BJ (cell line): Measurements from ENCODE around the gene DNAH14. TPM values are rescaled to one million over a fixed set of nuclear protein-coding genes. Genes with fewer than 3 reads are reported as not detected.
"Not testable (repeated sequence)": the region's sequence is repeated elsewhere in the genome, so short reads cannot be mapped to it uniquely, and the experiment has no call there.

Experiments
- CTCF ChIA-PET: fragments of 350-600 bp; formaldehyde crosslinking; extraction: SDS; loops from one replicate; lab custom pipeline; 2021; ENCODE audit warnings: antibody characterized with exemption, inconsistent platforms; lab: Yijun Ruan, JAX
- POLR2A ChIA-PET: fragments of 300-600 bp; sonication (Branson Sonifier 250); formaldehyde crosslinking; extraction: SDS; loops from one replicate; lab custom pipeline; 2021; ENCODE audit warnings: antibody characterized with exemption; lab: Charles Lee
- DNase-seq: peaks from one replicate; pipeline ENCODE4 v3.0.0-alpha.2; 2011; ENCODE audit warnings: low read depth
- H3K27me3 ChIP-seq: 2 replicates; pipeline ENCODE4 v1.6.0; 2011; ENCODE audit warnings: low read length; ENCODE audit not compliant: control insufficient read depth, insufficient read depth
- H3K36me3 ChIP-seq: 2 replicates; pipeline ENCODE4 v1.5.1; 2011; ENCODE audit warnings: low read length; ENCODE audit not compliant: control insufficient read depth, insufficient read depth
- H3K4me3 ChIP-seq: 2 replicates; pipeline ENCODE4 v1.5.1; 2011; ENCODE audit warnings: low read depth, mild to moderate bottlenecking, control low read depth, low read length
- polyA plus RNA-seq: library from polyadenylated mRNA; depleted of rRNA; stranded (reverse); fragments of >200 nt; gene quantifications from 2 replicates; pipeline ENCODE4 v1.2.3, GENCODE V29; 2011
- TF ChIP-seq, protein P1 (sequence below): IDR thresholded peaks from 2 replicates; pipeline ENCODE4 v1.5.1; 2011; ENCODE audit warnings: low read depth, mild to moderate bottlenecking, control low read depth, inconsistent platforms, low read length, moderate library complexity; ENCODE audit not compliant: insufficient read depth

Gene DNAH14
- polyA plus RNA-seq, 1 experiment = 1.6 TPM

DNA sequence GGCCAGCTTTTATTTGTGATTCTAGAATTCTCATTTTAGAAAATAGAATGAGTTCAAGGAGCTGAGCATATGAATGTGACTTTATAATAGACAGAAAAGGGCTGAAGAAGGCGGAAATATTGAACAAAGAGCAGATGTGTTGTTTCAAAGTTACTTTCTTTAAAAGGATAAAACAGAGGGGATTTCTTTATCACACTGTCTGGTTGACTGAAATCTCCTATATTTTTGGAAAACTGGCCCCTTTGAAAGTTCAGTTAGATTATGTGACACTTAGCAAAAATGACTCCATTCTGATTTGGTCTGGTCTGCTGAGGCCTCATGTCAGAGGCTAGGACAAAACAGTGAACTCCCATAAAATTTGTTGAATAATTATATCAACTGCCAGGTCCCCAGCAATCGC is 46.4 kb upstream of the DNAH14 start:
- no peak for DNase-seq
- Histone ChIP-seq H3K4me3 (no peak overlapping the region), H3K27me3 (no peaks in the 10 kb centered on the region; the same call in 1 of the 2 replicates), H3K36me3 (no peaks in the 10 kb centered on the region)
- CTCF ChIA-PET = no interaction called here
- TF ChIP-seq, protein P1, sequence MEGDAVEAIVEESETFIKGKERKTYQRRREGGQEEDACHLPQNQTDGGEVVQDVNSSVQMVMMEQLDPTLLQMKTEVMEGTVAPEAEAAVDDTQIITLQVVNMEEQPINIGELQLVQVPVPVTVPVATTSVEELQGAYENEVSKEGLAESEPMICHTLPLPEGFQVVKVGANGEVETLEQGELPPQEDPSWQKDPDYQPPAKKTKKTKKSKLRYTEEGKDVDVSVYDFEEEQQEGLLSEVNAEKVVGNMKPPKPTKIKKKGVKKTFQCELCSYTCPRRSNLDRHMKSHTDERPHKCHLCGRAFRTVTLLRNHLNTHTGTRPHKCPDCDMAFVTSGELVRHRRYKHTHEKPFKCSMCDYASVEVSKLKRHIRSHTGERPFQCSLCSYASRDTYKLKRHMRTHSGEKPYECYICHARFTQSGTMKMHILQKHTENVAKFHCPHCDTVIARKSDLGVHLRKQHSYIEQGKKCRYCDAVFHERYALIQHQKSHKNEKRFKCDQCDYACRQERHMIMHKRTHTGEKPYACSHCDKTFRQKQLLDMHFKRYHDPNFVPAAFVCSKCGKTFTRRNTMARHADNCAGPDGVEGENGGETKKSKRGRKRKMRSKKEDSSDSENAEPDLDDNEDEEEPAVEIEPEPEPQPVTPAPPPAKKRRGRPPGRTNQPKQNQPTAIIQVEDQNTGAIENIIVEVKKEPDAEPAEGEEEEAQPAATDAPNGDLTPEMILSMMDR = no peak
- POLR2A ChIA-PET = no interaction called here

DNA sequence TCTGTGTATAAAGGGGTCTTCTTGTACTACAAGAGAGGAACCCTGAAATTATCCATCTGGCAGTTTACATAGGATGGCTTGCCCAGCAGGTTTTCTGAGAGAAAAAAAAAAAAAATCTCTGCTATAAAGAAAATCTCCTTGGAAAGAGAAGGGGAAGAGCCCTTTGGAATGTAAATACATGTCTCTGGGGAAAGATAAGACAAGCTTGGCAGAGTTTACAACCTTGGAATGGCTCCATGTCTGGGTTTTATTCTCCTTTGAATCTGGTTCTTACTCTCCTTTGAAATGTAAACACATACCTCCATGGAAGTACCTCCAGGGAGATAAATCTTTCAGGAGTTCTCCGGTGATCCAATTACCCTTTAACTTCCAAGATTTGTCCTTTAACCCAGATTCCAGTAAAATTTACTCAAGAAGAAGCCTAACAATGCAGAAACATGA is 45.1 kb upstream of the DNAH14 start:
- H3K36me3 ChIP-seq = no peaks in the 10 kb centered on the region
- ChIA-PET CTCF (interaction anchor here (0.6 kb wide), 1 partner anchor 161 kb away, joined by 6 read pairs; no protein-coding TSS in a partner anchor), POLR2A (no interaction called here)
- no peaks in the 10 kb centered on the region; the same call in 1 of the 2 replicates for H3K27me3 ChIP-seq
- no peak overlapping the region for H3K4me3 ChIP-seq
- DNase-seq = no peak
- TF ChIP-seq, protein P1 = no peak

DNA sequence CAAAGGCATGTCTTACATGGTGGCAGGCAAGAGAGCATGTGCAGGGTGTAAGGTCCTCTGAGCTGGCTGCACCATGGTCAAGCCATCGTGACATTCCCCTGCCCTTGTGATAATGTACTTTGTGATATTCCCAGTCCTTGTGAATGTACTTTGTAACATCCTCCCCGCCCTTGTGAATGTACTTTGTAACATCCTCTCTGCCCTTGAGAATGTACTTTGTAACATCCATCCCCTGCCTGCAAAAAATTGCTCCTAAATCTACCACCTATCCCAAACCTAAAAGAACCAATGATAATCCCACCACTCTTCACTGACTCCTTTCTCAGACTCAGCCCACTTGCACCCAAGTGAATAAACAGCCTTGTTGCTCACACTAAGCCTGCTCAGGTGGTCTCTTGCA is 44.1 kb upstream of the DNAH14 start:
- H3K36me3 ChIP-seq, POLR2A ChIA-PET, H3K4me3 ChIP-seq, DNase-seq, CTCF ChIA-PET, H3K27me3 ChIP-seq: not testable (repeated sequence)

DNA sequence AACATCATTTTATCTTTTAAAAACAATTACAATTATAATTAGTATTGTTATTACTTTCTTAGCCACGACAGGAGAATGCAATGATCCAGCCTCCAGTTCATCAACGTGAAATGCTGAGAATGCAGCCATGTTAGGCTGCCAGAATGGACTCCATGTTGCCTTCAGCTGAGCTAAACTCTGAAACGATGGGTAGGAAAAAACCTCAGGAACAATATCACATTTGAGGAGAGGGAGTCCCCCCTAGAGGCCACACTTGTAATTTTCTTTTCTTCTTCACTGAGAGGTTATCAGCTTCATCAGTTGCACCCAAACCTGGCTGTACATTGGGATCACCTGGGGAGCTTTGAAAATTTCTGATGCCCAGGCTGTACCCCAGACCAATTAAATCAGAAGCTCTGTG is 34.6 kb upstream of the DNAH14 start:
- Histone ChIP-seq H3K36me3 (no peaks in the 10 kb centered on the region), H3K27me3 (0 out of 2 replicates have a peak, but pooled peaks cover 3% of the 10 kb centered on the region), H3K4me3 (no peak overlapping the region)
- CTCF ChIA-PET = interaction anchor here (1.1 to 1.3 kb wide), 3 partner anchors 21 to 382 kb away, joined by 3 to 7 read pairs (median 5); no protein-coding TSS in a partner anchor
- POLR2A ChIA-PET = no interaction called here
- TF ChIP-seq, protein P1 = no peak
- no peak for DNase-seq

DNA sequence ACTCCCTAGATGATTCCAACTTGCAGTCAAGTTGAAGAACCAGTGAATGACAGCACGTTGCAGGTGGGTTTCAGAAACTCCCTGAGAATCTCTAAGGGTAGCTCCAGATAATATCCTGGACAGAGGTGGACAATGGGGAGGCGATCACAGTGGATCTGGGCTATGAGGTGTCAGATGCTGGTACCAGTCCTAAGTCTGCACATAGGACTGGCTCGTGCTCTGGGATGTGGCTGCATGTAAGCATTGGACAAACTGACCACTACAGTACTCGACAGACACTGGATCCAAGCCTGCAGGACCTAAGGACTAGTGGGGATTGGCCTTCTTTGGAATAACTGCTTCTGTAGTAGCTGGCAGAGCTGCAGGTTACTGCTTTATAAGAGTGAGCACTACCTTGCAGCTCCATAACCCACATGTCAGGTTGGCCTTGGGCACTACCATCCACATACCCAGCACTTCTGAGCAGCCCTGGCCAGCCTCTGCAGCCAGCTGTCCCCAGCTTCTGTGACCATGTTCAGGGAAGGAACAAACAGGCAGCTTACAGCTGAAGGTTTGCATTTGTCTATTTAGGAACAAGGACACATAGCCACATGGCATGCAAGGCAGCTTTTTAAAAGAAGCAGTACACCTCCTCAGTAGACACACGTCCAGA is 33.2 kb upstream of the DNAH14 start:
- ChIA-PET CTCF (interaction anchor here (1.1 to 1.3 kb wide), 2 partner anchors 26 to 383 kb away, joined by 3 to 7 read pairs; no protein-coding TSS in a partner anchor), POLR2A (no interaction called here)
- TF ChIP-seq, protein P1 = no peak

More for the DNA sequence above, 33.2 kb upstream of the DNAH14 start:
- 0 out of 2 replicates have a peak, but pooled peaks cover 3% of the 10 kb centered on the region for H3K27me3 ChIP-seq
- H3K36me3 ChIP-seq = no peaks in the 10 kb centered on the region
- DNase-seq = no peak
- no peak overlapping the region for H3K4me3 ChIP-seq
